ENCODE results near the gene ULBP3.

DNA sequence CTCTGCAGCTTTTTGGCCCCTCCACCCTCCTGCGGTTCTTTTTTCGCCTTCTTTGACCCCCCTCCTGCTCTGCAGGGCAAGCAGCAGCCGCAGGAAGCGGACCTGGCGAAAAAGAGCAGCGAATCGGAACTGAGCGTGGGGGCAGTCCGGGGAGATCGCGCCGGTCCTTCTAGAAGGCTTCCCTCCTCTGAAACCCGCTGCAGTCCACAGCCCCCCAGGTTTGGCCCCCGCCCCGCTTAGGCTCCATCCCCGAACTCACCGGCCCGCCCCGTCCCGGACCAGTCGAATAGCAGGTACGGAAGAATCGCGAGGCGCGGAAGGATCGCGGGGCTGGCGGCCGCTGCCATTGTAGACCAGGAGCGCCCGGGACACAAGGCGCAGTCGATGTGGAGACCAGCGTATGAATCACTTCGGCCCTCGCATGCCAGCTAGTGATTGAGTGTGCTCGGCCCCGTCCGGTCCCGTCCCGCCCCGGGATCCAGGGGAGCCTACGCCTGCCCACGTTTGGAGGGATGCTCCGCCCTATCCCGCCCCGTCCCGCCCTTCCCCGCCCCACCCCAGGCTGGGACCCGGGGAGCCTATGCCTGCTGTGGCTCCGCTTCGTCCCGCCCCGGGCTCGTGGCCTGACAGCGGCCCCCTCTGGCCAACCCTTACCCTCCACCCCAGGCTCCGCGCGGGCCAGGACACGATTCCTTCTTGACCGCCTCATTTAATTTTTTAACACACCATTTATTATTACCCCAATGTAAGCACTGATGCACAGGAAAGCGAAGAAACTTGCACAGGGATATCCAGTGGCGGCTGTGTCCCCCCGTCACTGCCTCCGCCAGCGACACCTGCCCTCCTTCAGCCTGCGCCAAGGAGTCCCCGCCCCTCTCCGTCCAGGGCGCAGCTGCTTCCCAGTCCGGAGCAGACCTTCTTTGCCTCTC lies at the start of gene ULBP3:
- TF ChIP-seq, protein P1, sequence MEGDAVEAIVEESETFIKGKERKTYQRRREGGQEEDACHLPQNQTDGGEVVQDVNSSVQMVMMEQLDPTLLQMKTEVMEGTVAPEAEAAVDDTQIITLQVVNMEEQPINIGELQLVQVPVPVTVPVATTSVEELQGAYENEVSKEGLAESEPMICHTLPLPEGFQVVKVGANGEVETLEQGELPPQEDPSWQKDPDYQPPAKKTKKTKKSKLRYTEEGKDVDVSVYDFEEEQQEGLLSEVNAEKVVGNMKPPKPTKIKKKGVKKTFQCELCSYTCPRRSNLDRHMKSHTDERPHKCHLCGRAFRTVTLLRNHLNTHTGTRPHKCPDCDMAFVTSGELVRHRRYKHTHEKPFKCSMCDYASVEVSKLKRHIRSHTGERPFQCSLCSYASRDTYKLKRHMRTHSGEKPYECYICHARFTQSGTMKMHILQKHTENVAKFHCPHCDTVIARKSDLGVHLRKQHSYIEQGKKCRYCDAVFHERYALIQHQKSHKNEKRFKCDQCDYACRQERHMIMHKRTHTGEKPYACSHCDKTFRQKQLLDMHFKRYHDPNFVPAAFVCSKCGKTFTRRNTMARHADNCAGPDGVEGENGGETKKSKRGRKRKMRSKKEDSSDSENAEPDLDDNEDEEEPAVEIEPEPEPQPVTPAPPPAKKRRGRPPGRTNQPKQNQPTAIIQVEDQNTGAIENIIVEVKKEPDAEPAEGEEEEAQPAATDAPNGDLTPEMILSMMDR (IDR thresholded peaks at IDR 0.05), result peak; percentile 50
- no peak for TF ChIP-seq EZH2 (IDR thresholded peaks at IDR 0.05; ENCODE audit: borderline replicate concordance, insufficient read depth, low read depth, low read length, poor library complexity, severe bottlenecking)
